ENCODE measurements around the gene PAX8.
"Not testable (repeated sequence)": the region's sequence is repeated elsewhere in the genome, so short reads cannot be mapped to it uniquely, and the experiment has no call there.

GRCh38 chr2:113302216-113302980 is 23.7 kb upstream of the PAX8 start:
- TF ChIP-seq CTCF, POLR2A (IDR thresholded peaks at IDR 0.05): not testable (repeated sequence)

Measured in gastroesophageal sphincter (tissue), 3 donors.